Thyroid gland (tissue), 4 donors: ENCODE data around the gene SCMH1. TPM values are rescaled to one million over a fixed set of nuclear protein-coding genes. Genes with fewer than 3 reads are reported as not detected.
A peak's percentile ranks its signal among the peaks of the same experiment; 100 is the strongest.
"Not testable (repeated sequence)": the region's sequence is repeated elsewhere in the genome, so short reads cannot be mapped to it uniquely, and the experiment has no call there.

Experiments
- DNase-seq, 2 donors: peaks; one replicate each; pipeline ENCODE4 v3.0.0-alpha.2; 2019
- H3K27ac ChIP-seq, 3 donors: fragments of 200-600 bp; sonication (generic); 1 replicate in 2 of 3; 2 replicates in 1 of 3; pipeline ENCODE4 v1.5.1; 2016 to 2019; ENCODE audit warnings: mild to moderate bottlenecking in 1 of 3, moderate library complexity in 1 of 3
- H3K27me3 ChIP-seq: fragments of 200-600 bp; sonication (generic); one replicate; pipeline ENCODE4 v1.5.1; 2019
- H3K36me3 ChIP-seq, 2 donors: fragments of 200-600 bp; sonication (generic); one replicate each; pipeline ENCODE4 v1.5.1; 2016 to 2019
- H3K4me1 ChIP-seq, 2 donors: fragments of 200-600 bp; sonication (generic); one replicate each; pipeline ENCODE4 v1.5.1; 2017 to 2019
- H3K4me3 ChIP-seq, 3 donors: fragments of 200-600 bp; sonication (generic); replicated peaks in 1 of 3; 1 replicate in 2 of 3; 2 replicates in 1 of 3; pipeline ENCODE4 v1.5.1; 2016; ENCODE audit warnings: mild to moderate bottlenecking in 1 of 3
- H3K9me3 ChIP-seq: fragments of 200-600 bp; sonication (generic); one replicate; pipeline ENCODE4 v1.5.1; 2017
- CTCF ChIP-seq, 6 experiments: fragments of 200-600 bp in 3 of 6; fragments of 450-650 bp in 3 of 6; sonication (generic) in 3 of 6; IDR thresholded peaks; one replicate each; pipeline ENCODE4 v1.5.1; 2016 to 2019; ENCODE audit warnings: antibody characterized with exemption in 6 of 6, mild to moderate bottlenecking in 2 of 6, inconsistent platforms in 1 of 6, moderate library complexity in 1 of 6
- POLR2A ChIP-seq, 2 donors: fragments of 450-650 bp; IDR thresholded peaks; one replicate each; pipeline ENCODE4 v1.6.1; 2017; ENCODE audit warnings: antibody characterized with exemption in 2 of 2, mild to moderate bottlenecking in 2 of 2, moderate library complexity in 1 of 2
- WGBS, 2 donors: methylation state at CpG; one replicate each; pipeline ENCODE4 v1.1.5; 2017; 5-methylcytosine and 5-hydroxymethylcytosine counted together
- intact Hi-C: fragments of 100-400 bp; cut with DNase I; formaldehyde crosslinking; loops from one replicate; pipeline ENCODE4 v1.15.1; 2023
- total RNA-seq, 4 donors: library from RNA; depleted of rRNA; stranded (reverse); fragments of >200 nt; gene quantifications; one replicate each; pipeline ENCODE4 v1.2.3, GENCODE V29; 2016

SCMH1 gene
- total RNA-seq, 4 donors from 2014 or later = 30.6 to 93.0 (median 47.5) TPM

GRCh38 chr1:41235893-41236292 lies 6.2 kb downstream of the SCMH1 start:
- no peak for DNase-seq
- Histone ChIP-seq H3K27me3 (no peaks in the 10 kb centered on the region), H3K9me3 (no peaks in the 10 kb centered on the region), H3K4me3 (no peak overlapping the region), H3K4me1 (peaks cover 19 to 27% of the 10 kb centered on the region in 2 donors), H3K36me3 (no peaks in the 10 kb centered on the region), H3K27ac (no peak overlapping the region)
- intact Hi-C loops = no loop called here
- TF ChIP-seq POLR2A (IDR thresholded peaks at IDR 0.05) (no peak), CTCF (IDR thresholded peaks at IDR 0.05) (no peak)

- TF ChIP-seq CTCF (IDR thresholded peaks at IDR 0.05) (no peak), POLR2A (IDR thresholded peaks at IDR 0.05) (no peak)
- Histone ChIP-seq H3K36me3 (no peaks in the 10 kb centered on the region), H3K27me3 (no peaks in the 10 kb centered on the region), H3K9me3 (no peaks in the 10 kb centered on the region), H3K4me1 (peaks cover 11 to 14% of the 10 kb centered on the region in 2 donors), H3K4me3 (no peak overlapping the region), H3K27ac (peak overlapping the region; percentile 7 to 58 (median 21))
- DNase-seq = no peak
- intact Hi-C loops = no loop called here
- WGBS, 2 donors = 65 to 69% methylated on average over 1 of the region's 1 CpG
These were observed 8.4 kb downstream of the SCMH1 start for GRCh38 chr1:41233708-41234107.

GRCh38 chr1:41232305-41232704 lies 9.8 kb downstream of the SCMH1 start:
- intact Hi-C loops = no loop called here
- Histone ChIP-seq H3K36me3 (no peaks in the 10 kb centered on the region), H3K4me1 (peaks cover 11 to 14% of the 10 kb centered on the region in 2 donors), H3K4me3 (no peak overlapping the region), H3K9me3 (no peaks in the 10 kb centered on the region), H3K27me3 (no peaks in the 10 kb centered on the region), H3K27ac (no peak overlapping the region)
- DNase-seq = no peak
- TF ChIP-seq CTCF (IDR thresholded peaks at IDR 0.05) = no peak
- TF ChIP-seq POLR2A (IDR thresholded peaks at IDR 0.05) = no peak
- 95 to 96% methylated on average over 3 of the region's 3 CpGs for WGBS, 2 donors

GRCh38 chr1:41230656-41231055 lies 11.4 kb downstream of the SCMH1 start:
- intact Hi-C loops = no loop called here
- H3K4me3 ChIP-seq = no peak overlapping the region
- H3K9me3 ChIP-seq = no peaks in the 10 kb centered on the region
- H3K4me1 ChIP-seq = peaks cover 11 to 14% of the 10 kb centered on the region in 2 donors
- no peak overlapping the region for H3K27ac ChIP-seq
- TF ChIP-seq POLR2A (IDR thresholded peaks at IDR 0.05) = no peak
- no peak for TF ChIP-seq CTCF (IDR thresholded peaks at IDR 0.05)
- H3K36me3 ChIP-seq = no peaks in the 10 kb centered on the region
- WGBS, 2 donors = 89 to 93% methylated on average over 2 of the region's 2 CpGs
- H3K27me3 ChIP-seq = no peaks in the 10 kb centered on the region
- no peak for DNase-seq

- H3K27ac ChIP-seq, intact Hi-C loops, DNase-seq, H3K36me3 ChIP-seq, H3K27me3 ChIP-seq, H3K4me3 ChIP-seq, H3K9me3 ChIP-seq: not testable (repeated sequence)
- H3K4me1 ChIP-seq = peaks cover 11 to 14% of the 10 kb centered on the region in 2 donors
- WGBS, 2 donors = 92 to 96% methylated on average over 2 of the region's 2 CpGs
These were observed 12.9 kb downstream of the SCMH1 start for GRCh38 chr1:41229219-41229618.
